GM12878 (cell line): ENCODE results near the gene BCL2. TPM values are rescaled to one million over a fixed set of nuclear protein-coding genes. Genes with fewer than 3 reads are reported as not detected.

Source experiments
- ATAC-seq: fragments of 200-7000 bp; cut with Tn5 transposase; 3 replicates; pipeline ENCODE4 v1.9.1; 2020; ENCODE audit warnings: mild to moderate bottlenecking, moderate library complexity
- BruUV-seq: library from RNA; stranded (reverse); fragments of 400-500 nt; replicated peaks from 2 replicates; lab custom pipeline; 2021; lab: Mats Ljungman, UMichigan
- CTCF ChIA-PET: fragments of 300-600 bp; sonication (Branson Sonifier 250); formaldehyde crosslinking; extraction: SDS; loops from one replicate; lab custom pipeline; 2021; ENCODE audit warnings: inconsistent platforms; lab: Yijun Ruan, JAX
- POLR2A ChIA-PET: fragments of 350-600 bp; formaldehyde crosslinking; extraction: SDS; loops from one replicate; lab custom pipeline; 2021; ENCODE audit warnings: inconsistent platforms; lab: Charles Lee
- RAD21 ChIA-PET: fragments of 300-600 bp; sonication (Branson Sonifier 250); formaldehyde crosslinking; loops from one replicate; lab custom pipeline; 2023; ENCODE audit warnings: antibody characterized with exemption; ENCODE audit not compliant: unreplicated experiment; lab: Charles Lee
- SMC1A ChIA-PET: fragments of 300-600 bp; sonication (Branson Sonifier 250); formaldehyde crosslinking; loops from one replicate; lab custom pipeline; 2023; ENCODE audit not compliant: unreplicated experiment, uncharacterized antibody; lab: Charles Lee
- DNase-seq: peaks from one replicate; pipeline ENCODE4 v3.0.0-alpha.2; 2011; ENCODE audit warnings: low read depth, low spot score
- FAIRE-seq: peaks from 3 replicates; lab custom pipeline; 2011; peaks lifted over from hg19 to GRCh38; lab: Jason Lieb, UNC
- H2AFZ ChIP-seq: 2 replicates; pipeline ENCODE4 v1.6.0; 2011; ENCODE audit warnings: low read depth, low read length, control low read depth; ENCODE audit not compliant: control insufficient read depth
- H3K27ac ChIP-seq: 2 replicates; pipeline ENCODE4 v1.5.1; 2011; ENCODE audit warnings: control low read depth; ENCODE audit not compliant: control insufficient read depth, insufficient read depth
- H3K27me3 ChIP-seq, 2 experiments: replicated peaks in 1 of 2; 2 replicates each; pipeline versions ENCODE4 v1.6.0 to v1.6.1; 2011; ENCODE audit warnings: low read length in 1 of 2; ENCODE audit not compliant: control insufficient read depth in 2 of 2, insufficient read depth in 2 of 2
- H3K36me3 ChIP-seq, 2 experiments: 2 replicates each; pipeline ENCODE4 v1.5.1; 2011; ENCODE audit warnings: low read length in 1 of 2; ENCODE audit not compliant: control insufficient read depth in 2 of 2, insufficient read depth in 2 of 2
- H3K4me1 ChIP-seq: 2 replicates; pipeline ENCODE4 v1.6.1; 2011; ENCODE audit warnings: mild to moderate bottlenecking, low read length, moderate library complexity, mixed read lengths; ENCODE audit not compliant: control insufficient read depth, insufficient read depth
- H3K4me2 ChIP-seq: 2 replicates; pipeline ENCODE4 v1.6.0; 2011; ENCODE audit warnings: control low read depth; ENCODE audit not compliant: control insufficient read depth, insufficient read depth
- H3K4me3 ChIP-seq: fragments of 200-600 bp; sonication (generic); 2 replicates; pipeline ENCODE4 v1.5.1; 2016
- H3K79me2 ChIP-seq: 2 replicates; pipeline ENCODE4 v1.6.0; 2011; ENCODE audit warnings: low read length; ENCODE audit not compliant: control insufficient read depth, insufficient read depth
- H3K9ac ChIP-seq: 2 replicates; pipeline ENCODE4 v1.8.0; 2011; ENCODE audit warnings: low read length, control low read depth, mixed read lengths; ENCODE audit not compliant: control insufficient read depth, insufficient read depth
- H3K9me3 ChIP-seq: replicated peaks from 3 replicates; pipeline ENCODE4 v1.5.1; 2011; ENCODE audit warnings: mild to moderate bottlenecking, low read length; ENCODE audit not compliant: control insufficient read depth, insufficient read depth
- H4K20me1 ChIP-seq: 2 replicates; pipeline ENCODE4 v1.6.0; 2011; ENCODE audit not compliant: control insufficient read depth, insufficient read depth
- ATF7 ChIP-seq: fragments of 450-650 bp; IDR thresholded peaks from 2 replicates; pipeline ENCODE4 v1.6.1; 2016; ENCODE audit warnings: low read depth, mild to moderate bottlenecking
- BCL11A ChIP-seq: IDR thresholded peaks from 2 replicates; pipeline ENCODE4 v1.6.1; 2011; ENCODE audit warnings: low read depth, low read length
- EED ChIP-seq: sonication (generic); IDR thresholded peaks from 2 replicates; pipeline ENCODE4 v1.6.1; 2016; ENCODE audit warnings: antibody characterized with exemption, low read depth
- HCFC1 ChIP-seq: fragments of 150-350 bp; IDR thresholded peaks from 2 replicates; pipeline ENCODE4 v1.6.1; 2014; ENCODE audit warnings: low read length
- KDM1A ChIP-seq: fragments of 200-600 bp; sonication (generic); IDR thresholded peaks from 2 replicates; pipeline ENCODE4 v1.6.1; 2016; ENCODE audit warnings: borderline replicate concordance
- MYB ChIP-seq: fragments of 150-350 bp; IDR thresholded peaks from 2 replicates; pipeline ENCODE4 v1.6.1; 2014; ENCODE audit warnings: mild to moderate bottlenecking, low read depth, low read length, borderline replicate concordance
- NFYB ChIP-seq: IDR thresholded peaks from 2 replicates; pipeline ENCODE4 v1.6.1; 2011; ENCODE audit warnings: low read depth, mild to moderate bottlenecking, low read length, improper control_type of control experiment, moderate library complexity; ENCODE audit not compliant: insufficient read depth
- POLR2AphosphoS2 ChIP-seq: IDR thresholded peaks from 2 replicates; pipeline ENCODE4 v1.6.1; 2011; ENCODE audit warnings: low read depth, mild to moderate bottlenecking, low read length, improper control_type of control experiment, moderate library complexity
- POLR2AphosphoS5 ChIP-seq: IDR thresholded peaks from 2 replicates; pipeline ENCODE4 v1.6.1; 2011; ENCODE audit warnings: mild to moderate bottlenecking, low read length, inconsistent platforms
- SRF ChIP-seq, 2 experiments: IDR thresholded peaks; 2 replicates each; pipeline ENCODE4 v1.6.1; 2011; ENCODE audit warnings: low read depth in 2 of 2, low read length in 2 of 2, mild to moderate bottlenecking in 1 of 2, moderate library complexity in 1 of 2
- TCF7 ChIP-seq: IDR thresholded peaks from 2 replicates; pipeline ENCODE4 v1.6.1; 2014; ENCODE audit warnings: antibody characterized with exemption, borderline replicate concordance
- USF1 ChIP-seq: IDR thresholded peaks from 2 replicates; pipeline ENCODE4 v1.6.1; 2011; ENCODE audit warnings: borderline replicate concordance, low read depth, mild to moderate bottlenecking, moderate library complexity, mixed read lengths, low read length; ENCODE audit not compliant: insufficient read depth; ENCODE audit errors: extremely low read length
- ZNF274 ChIP-seq: IDR thresholded peaks from one replicate; pipeline ENCODE4 v1.8.0; 2011; ENCODE audit not compliant: insufficient read length, insufficient read depth
- WGBS: methylation state at CpG from one replicate; pipeline ENCODE4 v1.1.6; 2016; ENCODE audit warnings: low lambda C conversion rate; ENCODE audit not compliant: insufficient replicate concordance, insufficient coverage; ENCODE audit errors: missing lambda C conversion rate; 5-methylcytosine and 5-hydroxymethylcytosine counted together
- in situ Hi-C: fragments of 300-500 bp; cut with MboI; formaldehyde crosslinking; loops from 9 replicates; pipeline ENCODE4 v1.14.3; 2018; ENCODE audit warnings: mixed read lengths
- intact Hi-C: fragments of 100-400 bp; cut with micrococcal nuclease; formaldehyde crosslinking; loops from one replicate; pipeline ENCODE4 v1.14.2; 2022; ENCODE audit not compliant: unreplicated experiment
- polyA plus RNA-seq, 11 experiments: library from polyadenylated mRNA; depleted of rRNA in 4 of 11; unstranded in 6 of 11; stranded (reverse) in 5 of 11; fragments of >200 nt; fragmentation: Nextera tagmentation in 4 of 11; fragmentation: Illumina TruSeq in 1 of 11; extraction: Ambion mirVana in 4 of 11; extraction: Trizol in 1 of 11; gene quantifications; 1 replicate in 1 of 11; 2 replicates in 10 of 11; pipeline versions ENCODE4 v1.2.1 to v1.2.3, GENCODE V29; 2011 to 2016; ENCODE audit warnings: inconsistent platforms in 2 of 11, missing spikeins in 2 of 11, low read depth in 1 of 11
- total RNA-seq, 4 experiments: library from RNA; depleted of rRNA in 3 of 4; stranded (reverse); fragments of >200 nt in 3 of 4; fragmentation: Illumina TruSeq in 1 of 4; extraction: Trizol in 1 of 4; gene quantifications; 2 replicates each; pipeline versions ENCODE4 v1.2.1 to v1.2.3, GENCODE V29; 2013 to 2021

BCL2 gene
- total and polyA plus RNA-seq, 10 of the 15 experiments (the other 5 are each of a cell fraction or from before 2014, with no cell fraction given), result 4.1 to 47.8 (median 19.3) TPM

- ChIA-PET CTCF (interaction anchor here (0.6 to 1.4 kb wide), 2 partner anchors 13 to 14 kb away, joined by 4 read pairs; no protein-coding TSS in a partner anchor), RAD21 (no interaction called here), POLR2A (interaction anchor here (0.5 to 0.7 kb wide), 4 partner anchors 13 to 1641 kb away, joined by 3 read pairs; no protein-coding TSS in a partner anchor), SMC1A (interaction anchor here (0.6 to 1.4 kb wide), 2 partner anchors 19 to 60 kb away, joined by 3 to 5 read pairs; no protein-coding TSS in a partner anchor)
- Histone ChIP-seq H3K27me3 (no peaks in the 10 kb centered on the region), H2AFZ (no peak overlapping the region), H3K9me3 (peaks cover 22% of the 10 kb centered on the region; the same call in 2 of the 3 replicates), H3K4me3 (no peak overlapping the region), H3K79me2 (peaks cover 30% of the 10 kb centered on the region), H3K36me3 (peaks cover 3 to 17% of the 10 kb centered on the region in 2 experiments), H3K27ac (no peak overlapping the region), H4K20me1 (0 out of 2 replicates have a peak, but pooled peaks cover 3% of the 10 kb centered on the region), H3K4me2 (no peak overlapping the region), H3K4me1 (peaks cover 13% of the 10 kb centered on the region), H3K9ac (no peak overlapping the region)
- no peak for FAIRE-seq
- in situ Hi-C loops, result no loop called here
- ATAC-seq, result no peak
- intact Hi-C loops, result no loop called here
- TF ChIP-seq EED, result no peak
- TF ChIP-seq USF1, result no peak
- no peak for TF ChIP-seq ZNF274
- TF ChIP-seq BCL11A, result no peak
- TF ChIP-seq SRF (IDR thresholded peaks at IDR 0.05; ENCODE audit: low read depth in 2 of 2, low read length in 2 of 2), result no peak
- TF ChIP-seq ATF7, result no peak
- TF ChIP-seq KDM1A, result no peak
- no peak for TF ChIP-seq MYB
- no peak for TF ChIP-seq TCF7
- TF ChIP-seq NFYB, result no peak
- TF ChIP-seq POLR2AphosphoS2, result no peak
- no peak for TF ChIP-seq POLR2AphosphoS5
- TF ChIP-seq HCFC1, result no peak
- no TSS peak for BruUV-seq
- no peak for DNase-seq
- 89% methylated on average over 14 of the region's 14 CpGs for WGBS
These were observed 81.5 kb downstream of the BCL2 start for GRCh38 chr18:63237881-63238692.
